ENCODE results near the gene KIF21A.

KIF21A gene

DNA sequence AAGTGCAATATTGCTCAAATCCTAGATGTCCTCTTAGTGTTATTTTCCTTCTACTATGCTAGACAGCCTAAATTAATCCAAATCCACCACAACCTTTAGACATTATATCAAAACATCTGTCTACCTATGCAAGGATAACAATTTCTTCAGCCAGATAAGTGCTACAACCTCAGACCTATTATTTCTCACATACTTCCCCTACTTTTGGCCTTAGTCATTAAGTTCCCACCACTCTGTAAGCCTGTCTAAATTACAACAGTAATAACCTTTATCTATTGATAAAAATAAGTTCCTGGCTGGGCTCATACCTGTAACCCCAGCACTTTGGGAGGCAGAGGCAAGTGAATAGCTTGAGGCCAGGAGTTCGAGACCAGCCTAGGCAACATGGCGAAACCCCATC lies 74.0 kb downstream of the KIF21A start:
- Histone ChIP-seq H3K4me1 (ENCODE audit: control insufficient read depth in 1 of 2, insufficient read depth in 2 of 2, low read length in 2 of 2) (no peaks in the 10 kb centered on the region), H3K9ac (ENCODE audit: low read depth in 1 of 2, low read length in 2 of 2) (no peak overlapping the region), H3K27me3 (ENCODE audit: control insufficient read depth in 1 of 2, insufficient read depth in 2 of 2, low read length in 2 of 2) (no peaks in the 10 kb centered on the region), H3K4me3 (ENCODE audit: low read depth in 1 of 2, low read length in 2 of 2) (no peak overlapping the region), H3K9me3 (ENCODE audit: control insufficient read depth in 1 of 2, low read length in 2 of 2) (no peaks in the 10 kb centered on the region), H3K27ac (ENCODE audit: low read depth, low read length) (no peak overlapping the region), H3K36me3 (ENCODE audit: control insufficient read depth in 1 of 2, insufficient read depth in 2 of 2, low read length in 2 of 2) (peaks cover 4 to 10% of the 10 kb centered on the region in 2 donors)

DNA sequence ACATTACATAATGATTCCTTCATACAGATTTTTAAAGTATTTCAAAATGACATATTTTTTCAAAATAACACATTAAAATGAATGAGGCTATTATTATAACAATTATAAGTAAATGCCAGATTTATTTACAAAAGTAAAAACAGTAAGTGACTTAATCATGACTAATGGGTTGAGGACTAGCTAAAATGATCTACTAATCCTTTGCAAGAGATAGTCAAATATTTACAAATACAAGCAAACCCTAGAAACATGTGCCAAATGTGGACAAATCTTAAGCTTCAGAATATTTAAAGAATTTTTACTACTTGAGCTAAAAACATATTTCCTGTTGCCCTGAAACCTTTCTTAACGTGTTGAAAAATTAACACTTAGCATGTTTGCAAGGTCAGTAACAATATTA lies 74.8 kb downstream of the KIF21A start:
- Histone ChIP-seq H3K36me3 (ENCODE audit: control insufficient read depth in 1 of 2, insufficient read depth in 2 of 2, low read length in 2 of 2) (peaks cover 4 to 10% of the 10 kb centered on the region in 2 donors), H3K4me1 (ENCODE audit: control insufficient read depth in 1 of 2, insufficient read depth in 2 of 2, low read length in 2 of 2) (no peaks in the 10 kb centered on the region), H3K9ac (ENCODE audit: low read depth in 1 of 2, low read length in 2 of 2) (no peak overlapping the region), H3K9me3 (ENCODE audit: control insufficient read depth in 1 of 2, low read length in 2 of 2) (no peaks in the 10 kb centered on the region), H3K27me3 (ENCODE audit: control insufficient read depth in 1 of 2, insufficient read depth in 2 of 2, low read length in 2 of 2) (no peaks in the 10 kb centered on the region), H3K4me3 (ENCODE audit: low read depth in 1 of 2, low read length in 2 of 2) (no peak overlapping the region), H3K27ac (ENCODE audit: low read depth, low read length) (no peak overlapping the region)

DNA sequence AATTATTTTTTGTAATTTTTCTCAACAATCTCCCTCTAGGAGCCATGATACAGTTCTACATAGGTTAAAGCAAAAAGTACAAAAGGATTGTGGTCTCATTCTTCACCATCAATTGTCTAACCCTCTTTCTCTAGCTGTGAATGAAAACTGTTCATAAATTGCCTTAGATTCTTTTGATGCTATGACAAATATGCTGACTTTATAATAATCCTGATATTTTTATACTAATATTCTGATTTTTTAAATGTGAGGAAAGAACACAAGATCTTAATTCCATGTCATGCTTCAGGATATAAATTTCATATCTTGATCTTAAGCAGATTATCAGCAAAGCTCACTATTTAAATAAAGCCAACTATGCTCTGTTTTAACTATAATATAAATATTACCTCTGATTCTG lies 75.4 kb downstream of the KIF21A start:
- Histone ChIP-seq H3K9ac (ENCODE audit: low read depth in 1 of 2, low read length in 2 of 2) (no peak overlapping the region), H3K4me1 (ENCODE audit: control insufficient read depth in 1 of 2, insufficient read depth in 2 of 2, low read length in 2 of 2) (no peaks in the 10 kb centered on the region), H3K9me3 (ENCODE audit: control insufficient read depth in 1 of 2, low read length in 2 of 2) (no peaks in the 10 kb centered on the region)

DNA sequence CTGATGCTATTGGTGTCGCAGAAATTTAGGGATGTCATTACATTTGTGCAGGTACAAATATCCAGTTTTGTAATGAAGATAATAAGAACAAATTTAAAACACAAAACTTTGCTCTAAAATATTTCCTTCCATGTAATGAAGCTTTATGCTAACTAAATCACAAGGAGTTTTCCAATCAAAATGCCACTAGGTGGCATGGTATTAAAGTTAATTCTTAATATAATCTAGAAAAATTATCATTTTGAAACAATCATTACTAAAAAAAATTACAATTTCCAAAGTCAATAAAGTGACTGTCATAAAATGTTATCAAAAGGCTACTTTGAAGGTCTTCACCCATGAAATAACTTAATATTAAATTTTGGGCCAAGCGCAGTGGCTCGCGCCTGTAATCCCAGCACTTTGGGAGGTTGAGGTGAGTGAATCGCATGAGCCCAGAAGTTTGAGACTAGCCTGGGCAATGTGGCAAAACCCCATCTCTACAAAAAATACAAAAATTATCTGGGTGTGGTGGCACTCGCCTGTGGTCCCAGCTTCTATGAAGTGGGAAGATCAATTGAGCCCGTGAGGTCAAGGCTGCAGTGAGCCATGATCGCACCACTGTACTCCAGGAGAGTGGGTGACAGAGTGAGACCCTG lies 77.4 kb downstream of the KIF21A start:
- H3K36me3 ChIP-seq (ENCODE audit: control insufficient read depth in 1 of 2, insufficient read depth in 2 of 2, low read length in 2 of 2), result peaks cover 4 to 14% of the 10 kb centered on the region in 2 donors
- H3K27ac ChIP-seq (ENCODE audit: low read depth, low read length), result no peak overlapping the region
- H3K4me3 ChIP-seq (ENCODE audit: low read depth in 1 of 2, low read length in 2 of 2), result no peak overlapping the region
- no peaks in the 10 kb centered on the region for H3K27me3 ChIP-seq (ENCODE audit: control insufficient read depth in 1 of 2, insufficient read depth in 2 of 2, low read length in 2 of 2)
- H3K9me3 ChIP-seq (ENCODE audit: control insufficient read depth in 1 of 2, low read length in 2 of 2), result no peaks in the 10 kb centered on the region
- no peak overlapping the region for H3K9ac ChIP-seq (ENCODE audit: low read depth in 1 of 2, low read length in 2 of 2)
- H3K4me1 ChIP-seq (ENCODE audit: control insufficient read depth in 1 of 2, insufficient read depth in 2 of 2, low read length in 2 of 2), result no peaks in the 10 kb centered on the region

More for the DNA sequence above, 75.4 kb downstream of the KIF21A start:
- Histone ChIP-seq H3K27ac (ENCODE audit: low read depth, low read length) (no peak overlapping the region), H3K27me3 (ENCODE audit: control insufficient read depth in 1 of 2, insufficient read depth in 2 of 2, low read length in 2 of 2) (no peaks in the 10 kb centered on the region), H3K4me3 (ENCODE audit: low read depth in 1 of 2, low read length in 2 of 2) (no peak overlapping the region), H3K36me3 (ENCODE audit: control insufficient read depth in 1 of 2, insufficient read depth in 2 of 2, low read length in 2 of 2) (peaks cover 4 to 10% of the 10 kb centered on the region in 2 donors)

DNA sequence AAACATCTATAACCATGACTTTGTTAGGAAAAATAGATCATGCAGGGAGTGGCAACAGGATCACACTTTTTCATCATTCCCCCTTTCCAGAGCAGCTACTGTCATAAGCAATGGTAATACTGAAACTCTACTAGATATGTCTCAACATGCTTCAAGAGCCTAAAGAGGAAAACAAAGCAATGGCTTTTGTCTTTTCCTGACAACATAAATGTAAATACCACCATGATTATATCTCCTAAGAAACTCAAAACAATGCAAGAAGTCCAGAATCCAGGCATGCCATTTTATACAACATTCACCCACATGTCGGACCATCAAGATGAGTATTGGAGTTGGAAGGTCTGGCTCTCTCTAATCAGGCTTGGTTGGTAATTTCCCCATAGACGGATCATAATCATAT lies 78.7 kb downstream of the KIF21A start:
- H3K36me3 ChIP-seq (ENCODE audit: control insufficient read depth in 1 of 2, insufficient read depth in 2 of 2, low read length in 2 of 2), result peaks cover 4 to 14% of the 10 kb centered on the region in 2 donors
- H3K4me3 ChIP-seq (ENCODE audit: low read depth in 1 of 2, low read length in 2 of 2), result no peak overlapping the region
- H3K27me3 ChIP-seq (ENCODE audit: control insufficient read depth in 1 of 2, insufficient read depth in 2 of 2, low read length in 2 of 2), result no peaks in the 10 kb centered on the region
- H3K4me1 ChIP-seq (ENCODE audit: control insufficient read depth in 1 of 2, insufficient read depth in 2 of 2, low read length in 2 of 2), result no peaks in the 10 kb centered on the region
- H3K9me3 ChIP-seq (ENCODE audit: control insufficient read depth in 1 of 2, low read length in 2 of 2), result no peaks in the 10 kb centered on the region
- H3K9ac ChIP-seq (ENCODE audit: low read depth in 1 of 2, low read length in 2 of 2), result no peak overlapping the region
- H3K27ac ChIP-seq (ENCODE audit: low read depth, low read length), result no peak overlapping the region

DNA sequence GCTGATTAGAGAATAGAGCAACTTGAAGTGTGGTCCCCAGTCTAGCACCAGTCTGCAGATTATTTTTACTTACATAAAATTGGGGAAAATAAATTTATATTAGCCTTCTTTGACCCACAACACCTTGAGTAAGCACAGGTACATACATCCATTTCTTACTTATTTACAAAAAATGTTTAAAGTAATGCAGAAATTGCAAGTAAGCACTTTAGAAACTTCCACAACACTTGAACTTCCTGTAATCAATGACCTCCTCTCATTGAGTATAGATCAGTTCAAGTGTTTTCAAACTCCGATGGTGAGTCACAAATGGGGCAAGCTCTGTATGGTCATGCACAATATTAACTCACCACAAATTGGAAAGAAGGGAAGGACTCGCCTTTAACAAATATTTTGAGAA lies 83.3 kb downstream of the KIF21A start:
- peaks cover 7 to 8% of the 10 kb centered on the region in 2 donors for H3K36me3 ChIP-seq (ENCODE audit: control insufficient read depth in 1 of 2, insufficient read depth in 2 of 2, low read length in 2 of 2)
- H3K27me3 ChIP-seq (ENCODE audit: control insufficient read depth in 1 of 2, insufficient read depth in 2 of 2, low read length in 2 of 2), result no peaks in the 10 kb centered on the region
- no peaks in the 10 kb centered on the region for H3K9me3 ChIP-seq (ENCODE audit: control insufficient read depth in 1 of 2, low read length in 2 of 2)
- H3K4me3 ChIP-seq (ENCODE audit: low read depth in 1 of 2, low read length in 2 of 2), result no peak overlapping the region
- no peak overlapping the region for H3K9ac ChIP-seq (ENCODE audit: low read depth in 1 of 2, low read length in 2 of 2)
- H3K27ac ChIP-seq (ENCODE audit: low read depth, low read length), result no peak overlapping the region
- no peaks in the 10 kb centered on the region for H3K4me1 ChIP-seq (ENCODE audit: control insufficient read depth in 1 of 2, insufficient read depth in 2 of 2, low read length in 2 of 2)

DNA sequence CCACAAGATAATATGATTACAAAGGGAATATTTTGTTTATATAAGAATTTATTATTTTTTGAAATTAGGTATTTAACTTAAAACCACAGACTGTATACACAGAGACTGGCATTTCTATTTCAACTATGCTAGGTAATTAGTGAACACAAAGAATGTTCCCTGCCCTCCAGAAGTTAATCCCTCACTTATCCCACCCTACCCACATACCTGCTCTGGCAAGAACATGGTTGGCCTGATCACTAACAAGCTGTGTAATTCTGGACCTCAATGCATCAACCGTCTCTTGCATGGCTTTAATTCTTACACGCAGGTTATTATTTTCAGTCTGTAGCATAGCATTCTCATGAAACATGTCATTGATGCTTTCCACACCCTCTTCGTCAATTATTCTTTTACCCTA lies 85.9 kb downstream of the KIF21A start:
- no peak overlapping the region for H3K27ac ChIP-seq (ENCODE audit: low read depth, low read length)
- no peaks in the 10 kb centered on the region for H3K9me3 ChIP-seq (ENCODE audit: control insufficient read depth in 1 of 2, low read length in 2 of 2)
- H3K27me3 ChIP-seq (ENCODE audit: control insufficient read depth in 1 of 2, insufficient read depth in 2 of 2, low read length in 2 of 2), result no peaks in the 10 kb centered on the region
- no peak overlapping the region for H3K9ac ChIP-seq (ENCODE audit: low read depth in 1 of 2, low read length in 2 of 2)
- H3K36me3 ChIP-seq (ENCODE audit: control insufficient read depth in 1 of 2, insufficient read depth in 2 of 2, low read length in 2 of 2), result peaks cover 7% of the 10 kb centered on the region in 2 donors
- no peaks in the 10 kb centered on the region for H3K4me1 ChIP-seq (ENCODE audit: control insufficient read depth in 1 of 2, insufficient read depth in 2 of 2, low read length in 2 of 2)
- H3K4me3 ChIP-seq (ENCODE audit: low read depth in 1 of 2, low read length in 2 of 2), result no peak overlapping the region

DNA sequence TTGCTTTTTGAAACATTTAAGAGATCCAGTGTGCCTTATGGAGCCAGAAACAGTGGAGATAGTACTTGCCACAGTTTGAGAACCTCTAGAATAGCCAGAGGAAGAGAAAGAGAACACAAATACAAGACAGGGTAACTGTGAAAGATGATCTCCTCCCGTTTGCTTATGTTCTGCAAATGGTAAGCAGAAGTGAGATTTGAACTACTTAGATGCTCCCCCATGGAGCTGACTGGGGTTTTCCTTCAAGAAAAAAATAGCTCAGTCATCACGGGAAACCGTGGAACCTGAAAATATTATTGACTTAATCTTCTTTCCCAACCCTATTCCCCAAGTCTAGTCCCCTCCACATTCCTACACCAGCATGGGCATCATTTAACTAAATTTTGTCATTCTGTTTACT lies 87.1 kb downstream of the KIF21A start:
- no peak overlapping the region for H3K4me3 ChIP-seq (ENCODE audit: low read depth in 1 of 2, low read length in 2 of 2)
- H3K27ac ChIP-seq (ENCODE audit: low read depth, low read length), result no peak overlapping the region
- H3K4me1 ChIP-seq (ENCODE audit: control insufficient read depth in 1 of 2, insufficient read depth in 2 of 2, low read length in 2 of 2), result no peaks in the 10 kb centered on the region
- peaks cover 5 to 7% of the 10 kb centered on the region in 2 donors for H3K36me3 ChIP-seq (ENCODE audit: control insufficient read depth in 1 of 2, insufficient read depth in 2 of 2, low read length in 2 of 2)
- H3K9me3 ChIP-seq (ENCODE audit: control insufficient read depth in 1 of 2, low read length in 2 of 2), result no peaks in the 10 kb centered on the region
- no peaks in the 10 kb centered on the region for H3K27me3 ChIP-seq (ENCODE audit: control insufficient read depth in 1 of 2, insufficient read depth in 2 of 2, low read length in 2 of 2)
- H3K9ac ChIP-seq (ENCODE audit: low read depth in 1 of 2, low read length in 2 of 2), result no peak overlapping the region

DNA sequence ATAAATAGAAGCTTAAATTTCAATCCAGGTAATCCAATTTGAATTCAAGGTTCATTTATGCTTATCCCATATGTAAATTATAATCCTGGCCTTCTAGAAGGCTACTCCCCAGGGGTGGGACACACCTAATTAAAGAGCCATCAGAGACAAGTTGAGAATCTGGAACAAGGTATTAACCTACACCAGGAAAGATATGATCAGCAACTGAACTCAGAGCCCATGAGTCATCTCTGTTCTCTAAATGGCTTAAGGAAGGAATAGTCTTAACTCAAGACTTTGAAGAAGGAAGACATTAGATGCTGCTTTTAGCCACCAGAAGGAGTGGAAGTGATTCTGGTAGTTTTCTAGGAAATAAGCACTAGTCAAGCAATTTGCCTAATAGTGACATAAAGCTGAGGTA lies 88.0 kb downstream of the KIF21A start:
- no peak overlapping the region for H3K27ac ChIP-seq (ENCODE audit: low read depth, low read length)
- H3K9ac ChIP-seq (ENCODE audit: low read depth in 1 of 2, low read length in 2 of 2), result no peak overlapping the region
- peaks cover 5 to 7% of the 10 kb centered on the region in 2 donors for H3K36me3 ChIP-seq (ENCODE audit: control insufficient read depth in 1 of 2, insufficient read depth in 2 of 2, low read length in 2 of 2)
- H3K4me1 ChIP-seq (ENCODE audit: control insufficient read depth in 1 of 2, insufficient read depth in 2 of 2, low read length in 2 of 2), result no peaks in the 10 kb centered on the region
- no peak overlapping the region for H3K4me3 ChIP-seq (ENCODE audit: low read depth in 1 of 2, low read length in 2 of 2)
- H3K9me3 ChIP-seq (ENCODE audit: control insufficient read depth in 1 of 2, low read length in 2 of 2), result no peaks in the 10 kb centered on the region
- no peaks in the 10 kb centered on the region for H3K27me3 ChIP-seq (ENCODE audit: control insufficient read depth in 1 of 2, insufficient read depth in 2 of 2, low read length in 2 of 2)

DNA sequence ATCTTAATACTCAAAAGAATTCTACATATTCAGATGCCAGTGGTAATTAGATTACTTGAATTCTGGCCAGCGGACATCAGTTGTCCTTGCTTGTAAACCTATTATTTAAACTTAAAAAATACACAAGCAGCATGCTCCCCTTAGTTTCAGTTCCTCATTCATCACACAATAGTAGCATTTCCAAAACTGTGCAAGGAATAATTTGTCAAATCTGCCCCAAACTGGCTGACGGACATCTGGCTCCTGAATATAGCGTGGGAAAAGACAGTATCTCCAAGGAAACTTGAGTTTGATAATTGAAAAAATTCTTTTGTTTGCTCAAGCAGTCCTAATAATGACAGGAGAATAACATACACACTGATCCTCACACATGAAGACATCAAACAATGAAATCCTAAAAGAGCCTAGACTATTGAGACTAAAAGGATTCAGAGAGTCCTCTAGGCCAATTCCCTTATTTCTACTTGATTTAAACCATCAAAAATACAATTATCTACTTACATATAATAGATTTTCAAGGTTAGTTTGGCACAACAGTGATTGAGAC lies 90.4 kb downstream of the KIF21A start:
- Histone ChIP-seq H3K27me3 (ENCODE audit: control insufficient read depth in 1 of 2, insufficient read depth in 2 of 2, low read length in 2 of 2) (no peaks in the 10 kb centered on the region), H3K9me3 (ENCODE audit: control insufficient read depth in 1 of 2, low read length in 2 of 2) (no peaks in the 10 kb centered on the region), H3K4me3 (ENCODE audit: low read depth in 1 of 2, low read length in 2 of 2) (no peak overlapping the region), H3K9ac (ENCODE audit: low read depth in 1 of 2, low read length in 2 of 2) (no peak overlapping the region), H3K36me3 (ENCODE audit: control insufficient read depth in 1 of 2, insufficient read depth in 2 of 2, low read length in 2 of 2) (peaks cover 3 to 5% of the 10 kb centered on the region in 2 donors), H3K4me1 (ENCODE audit: control insufficient read depth in 1 of 2, insufficient read depth in 2 of 2, low read length in 2 of 2) (no peaks in the 10 kb centered on the region), H3K27ac (ENCODE audit: low read depth, low read length) (no peak overlapping the region)
